Right lobe of liver (tissue), 4 donors: ENCODE measurements around the gene RNF152.

Experiments
- CTCF ChIP-seq, 4 donors: fragments of 200-600 bp in 3 of 4; fragments of 450-650 bp in 1 of 4; IDR thresholded peaks; one replicate each; pipeline versions ENCODE4 v1.5.1 to v1.8.0; 2016 to 2022; ENCODE audit warnings: antibody characterized with exemption in 4 of 4, mild to moderate bottlenecking in 2 of 4
- POLR2A ChIP-seq: fragments of 450-650 bp; IDR thresholded peaks from one replicate; pipeline ENCODE4 v1.6.1; 2017; ENCODE audit warnings: antibody characterized with exemption, mild to moderate bottlenecking
- donor health status: DM: no; HTN: no; CAD: no.
- donor health status: DM: no; HTN: no; CAD: no.
- donor health status: DM: no; HTN: yes; CAD: no.

- TF ChIP-seq CTCF (IDR thresholded peaks at IDR 0.05) (no peak), POLR2A (no peak)
These were observed 4.2 kb downstream of the RNF152 start for GRCh38 chr18:61888622-61889021.
